ENCODE measurements around the gene C1QTNF4. TPM values are rescaled to one million over a fixed set of nuclear protein-coding genes. Genes with fewer than 3 reads are reported as not detected.
A peak's percentile ranks its signal among the peaks of the same experiment; 100 is the strongest.

The C1QTNF4 gene
- total and polyA plus RNA-seq, 2 of the 13 experiments (the other 11 are each of a cell fraction or from before 2014, with no cell fraction given): not detected

GRCh38 chr11:47578524-47579494 is 15.4 kb downstream of the C1QTNF4 start, which contains the start of the genes KBTBD4 and NDUFS3 (continued):
- no peak for TF ChIP-seq PRDM15 (CRISPR knock-in tag; IDR thresholded peaks at IDR 0.05)
- peak; percentile 93; the same call in 1 of the 2 replicates for TF ChIP-seq ZNF451 (CRISPR knock-in tag; IDR thresholded peaks at IDR 0.05)
- TF ChIP-seq FOXP4 (CRISPR knock-in tag; IDR thresholded peaks at IDR 0.05): peak; percentile 66
- no peak for TF ChIP-seq ARNT (IDR thresholded peaks at IDR 0.05)
- peak; percentile 98 for TF ChIP-seq ZNF691 (CRISPR knock-in tag; IDR thresholded peaks at IDR 0.05; ENCODE audit: borderline replicate concordance, low read depth)
- TF ChIP-seq ZNF660 (CRISPR knock-in tag; IDR thresholded peaks at IDR 0.05; ENCODE audit: borderline replicate concordance, low read depth): no peak
- no peak for TF ChIP-seq ZNF280D (CRISPR knock-in tag; IDR thresholded peaks at IDR 0.05)
- no peak for TF ChIP-seq ZNF282 (IDR thresholded peaks at IDR 0.05; ENCODE audit: partially characterized antibody)
- TF ChIP-seq CC2D1A (CRISPR knock-in tag; IDR thresholded peaks at IDR 0.05): no peak
- no peak for TF ChIP-seq ZNF816 (CRISPR knock-in tag; IDR thresholded peaks at IDR 0.05; ENCODE audit: borderline replicate concordance)
- TF ChIP-seq FOXA3 (CRISPR knock-in tag; IDR thresholded peaks at IDR 0.05): peak; percentile 85
- peak; percentile 99 for TF ChIP-seq PHF20 (CRISPR knock-in tag; IDR thresholded peaks at IDR 0.05)
